GM18511 (cell line): ENCODE measurements around the gene ARHGEF26.

Experiments used
- ATAC-seq: cut with Tn5 transposase; IDR thresholded peaks from one replicate; pipeline ENCODE4 v1.9.1; 2021; ENCODE audit warnings: mild to moderate bottlenecking, moderate library complexity; ENCODE audit not compliant: unreplicated experiment

The ARHGEF26 gene

GRCh38 chr3:154112146-154112852 lies 8.9 kb upstream of the ARHGEF26 start:
- no peak for ATAC-seq

- ATAC-seq, result no peak
Measured at GRCh38 chr3:154113609-154114008, 7.6 kb upstream of the ARHGEF26 start.

DNA sequence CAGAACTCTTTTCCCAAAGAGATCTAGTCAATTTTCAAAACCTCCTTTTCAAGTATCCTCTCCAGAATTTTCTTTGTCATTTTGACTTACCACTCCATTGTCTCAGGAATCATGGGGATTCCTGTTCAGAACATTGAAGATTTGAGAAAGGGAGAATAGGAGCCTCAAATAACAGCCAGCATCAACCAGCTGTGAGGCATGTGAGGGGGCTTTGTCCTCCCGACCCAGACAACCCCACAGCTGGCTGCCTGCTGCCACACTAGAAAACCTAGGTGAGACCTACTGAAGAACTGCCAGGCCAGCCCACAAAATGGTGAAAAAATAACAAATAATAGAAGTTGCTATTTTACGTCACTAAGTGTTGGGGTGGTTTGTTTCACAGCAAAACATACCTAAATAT lies 5.9 kb upstream of the ARHGEF26 start:
- no peak for ATAC-seq

- no peak for ATAC-seq
Measured at GRCh38 chr3:154119951-154120350, 1.2 kb upstream of the ARHGEF26 start.

GRCh38 chr3:154121701-154122551 lies 736 bp downstream of the ARHGEF26 start:
- ATAC-seq, result peak; percentile 61

GRCh38 chr3:154122552-154122911 lies 1.3 kb downstream of the ARHGEF26 start:
- ATAC-seq, result no peak

GRCh38 chr3:154122912-154123559 lies 1.8 kb downstream of the ARHGEF26 start:
- no peak for ATAC-seq

DNA sequence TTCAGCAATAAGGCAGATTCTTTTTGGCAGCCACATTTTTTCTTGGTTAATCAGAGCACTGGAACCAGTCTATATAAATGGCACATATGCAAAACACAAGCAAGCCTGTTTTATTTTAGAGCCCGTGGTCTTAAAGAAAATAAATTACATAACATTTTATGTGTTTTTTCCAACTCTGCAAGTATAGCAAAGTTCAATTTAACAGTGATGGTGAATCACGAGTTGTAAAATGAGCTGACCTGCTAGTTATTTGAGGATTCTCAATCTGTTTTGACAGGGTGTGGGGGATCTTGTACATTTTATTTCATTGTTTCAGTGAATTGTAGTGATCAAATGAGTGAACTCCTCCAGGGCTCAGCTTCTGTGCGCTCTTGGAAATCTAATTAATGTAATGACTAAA lies 2.7 kb downstream of the ARHGEF26 start:
- no peak for ATAC-seq

- no peak for ATAC-seq
Measured at GRCh38 chr3:154125378-154126030, 4.3 kb downstream of the ARHGEF26 start.

- no peak for ATAC-seq
Measured at GRCh38 chr3:154126651-154127050, 5.5 kb downstream of the ARHGEF26 start.

DNA sequence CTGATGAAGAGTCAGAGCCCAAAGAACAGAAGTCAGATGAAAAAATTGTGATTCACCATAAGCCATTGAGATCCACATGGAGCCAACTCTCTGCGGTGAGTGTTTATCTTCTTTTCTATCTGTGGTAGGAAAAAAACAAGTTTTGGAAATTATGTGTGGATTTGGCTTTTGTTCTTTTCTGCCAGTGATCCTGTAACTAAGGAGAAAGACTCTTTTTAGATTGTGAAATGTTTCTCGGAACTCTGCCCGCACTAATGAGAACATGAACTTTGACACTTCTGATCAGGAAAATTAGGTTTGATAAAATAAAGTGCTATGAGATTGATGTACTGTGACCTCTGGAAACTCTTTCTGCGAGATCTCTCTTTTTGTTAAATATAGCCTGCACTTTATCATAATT lies 8.4 kb downstream of the ARHGEF26 start:
- ATAC-seq, result no peak

DNA sequence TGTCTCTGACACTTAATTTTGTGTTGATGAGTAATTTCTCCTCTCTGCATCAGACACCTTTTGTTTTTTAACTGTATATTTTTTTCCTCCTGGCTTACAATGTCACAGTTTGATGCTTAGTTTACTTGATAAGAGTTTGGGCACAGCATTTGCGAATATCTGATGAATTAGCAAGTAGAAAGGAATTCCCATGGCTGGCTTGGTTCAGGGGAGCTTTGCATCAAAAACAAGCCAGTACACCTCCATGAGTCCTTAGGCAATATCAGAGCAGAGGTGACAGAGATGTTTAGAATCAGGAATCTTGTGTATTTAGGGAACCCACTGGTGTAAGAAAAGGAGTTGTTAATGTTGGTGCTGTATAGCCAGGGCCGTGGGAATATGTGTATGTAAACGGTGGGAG lies 9.3 kb downstream of the ARHGEF26 start:
- no peak for ATAC-seq

GRCh38 chr3:154131830-154132229 lies 10.6 kb downstream of the ARHGEF26 start:
- no peak for ATAC-seq

- no peak for ATAC-seq
Measured at GRCh38 chr3:154132777-154133375, 11.7 kb downstream of the ARHGEF26 start.

DNA sequence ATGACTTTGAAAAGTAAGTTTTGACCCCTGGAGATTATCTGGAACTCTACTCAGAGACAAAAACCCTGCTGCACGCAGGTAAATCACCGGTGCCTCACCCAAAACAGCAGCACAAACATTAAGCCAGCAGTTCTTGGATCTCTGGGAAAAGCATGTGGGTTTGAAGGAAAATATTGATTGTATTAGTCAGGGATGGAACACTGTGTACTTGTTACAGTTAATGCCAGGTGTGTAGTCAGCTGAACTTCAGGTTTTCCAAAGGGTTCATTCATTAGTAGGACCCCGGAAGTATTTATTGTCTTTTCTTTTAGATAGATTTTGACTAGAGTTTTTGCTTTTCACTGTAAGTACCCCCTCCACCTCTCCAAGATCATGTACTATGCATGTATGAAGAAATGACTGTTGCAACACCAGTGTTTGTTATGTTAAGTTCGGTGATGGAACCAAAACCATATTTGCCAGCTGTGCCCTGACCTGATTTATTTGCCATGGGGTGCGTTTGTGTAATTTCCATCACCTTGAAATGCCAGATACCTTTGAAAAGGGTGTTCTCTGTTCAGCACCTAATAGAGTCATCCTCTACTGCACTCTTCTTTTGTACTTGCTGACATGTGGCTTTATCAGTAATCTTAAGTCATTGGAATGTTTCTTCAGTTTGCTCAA lies 14.5 kb downstream of the ARHGEF26 start:
- ATAC-seq, result no peak

DNA sequence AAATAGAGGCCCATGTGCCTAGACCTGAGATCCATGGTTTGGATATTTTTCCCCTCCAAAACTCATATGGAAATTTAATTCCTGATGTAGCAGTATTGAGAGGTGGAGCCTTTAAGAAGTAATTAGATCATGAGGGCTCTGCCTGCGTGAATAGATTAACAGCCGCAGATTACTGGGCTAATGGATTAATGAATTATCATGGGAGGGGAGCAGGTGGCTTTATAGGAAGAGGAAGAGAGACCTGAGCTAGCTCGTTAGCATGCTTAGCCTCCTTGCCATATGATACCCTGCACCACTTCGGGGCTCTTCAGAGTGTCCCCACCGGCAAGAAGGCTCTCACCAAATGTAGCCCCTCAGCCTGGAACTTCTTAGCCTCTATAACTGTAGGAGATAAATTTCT lies 15.8 kb downstream of the ARHGEF26 start:
- ATAC-seq, result no peak

- no peak for ATAC-seq
Measured at GRCh38 chr3:154139996-154140436, 18.8 kb downstream of the ARHGEF26 start.

- no peak for ATAC-seq
Measured at GRCh38 chr3:154142608-154143007, 21.4 kb downstream of the ARHGEF26 start.

DNA sequence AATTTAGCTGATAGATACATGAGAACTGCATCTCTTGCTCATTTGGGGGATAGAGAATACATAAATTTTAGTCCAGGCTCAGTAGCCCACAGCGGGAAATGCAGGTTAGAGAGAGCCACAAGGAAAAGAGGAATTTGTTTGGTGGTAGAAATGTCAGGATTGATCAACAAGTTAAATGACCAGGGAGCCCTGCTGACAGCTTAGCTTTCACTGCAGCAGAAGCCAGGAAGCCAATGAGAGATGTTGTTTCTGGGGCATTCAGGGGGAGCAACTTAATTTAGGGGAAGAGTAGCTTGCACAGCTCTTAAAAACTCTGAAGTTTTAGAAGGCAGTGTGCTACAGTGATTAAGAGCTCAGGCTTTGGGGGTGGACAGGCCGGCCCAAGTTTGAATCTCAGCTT lies 22.7 kb downstream of the ARHGEF26 start:
- ATAC-seq, result no peak

DNA sequence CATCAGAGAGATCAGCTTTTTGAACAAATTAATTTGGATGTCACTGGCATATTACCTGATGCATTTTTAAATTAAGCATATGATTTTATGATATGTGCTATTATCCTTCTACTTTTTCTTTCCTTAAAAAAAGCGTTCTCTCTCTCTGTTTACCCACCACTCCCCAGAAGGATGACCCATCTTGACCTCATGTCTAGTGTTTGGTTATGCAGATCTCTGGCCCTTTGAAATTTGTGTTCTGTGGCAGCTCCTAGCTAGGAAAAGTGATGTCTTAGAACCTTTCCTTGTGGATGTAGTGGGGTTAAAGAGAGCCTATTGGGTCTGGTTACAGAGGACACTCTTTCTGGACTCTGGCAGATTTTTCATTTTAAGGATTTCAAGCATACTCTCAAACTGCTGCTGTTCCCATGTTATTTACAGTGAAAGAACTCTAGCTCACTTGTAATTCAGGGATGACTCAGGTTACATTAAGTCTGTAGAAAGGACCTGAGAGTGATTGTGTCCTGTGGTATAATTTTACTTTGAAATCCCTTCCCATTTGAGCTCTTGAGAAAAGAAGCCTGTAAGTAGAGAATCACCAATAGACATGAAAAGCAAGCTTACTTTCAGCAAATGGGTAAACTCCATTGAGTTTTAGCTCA lies 23.8 kb downstream of the ARHGEF26 start:
- no peak for ATAC-seq
